A549 (cell line): ENCODE data around the gene LACTBL1. TPM values are rescaled to one million over a fixed set of nuclear protein-coding genes. Genes with fewer than 3 reads are reported as not detected.

Source experiments
- ATAC-seq, 2 experiments: fragments of 200-7000 bp in 1 of 2; fragments of >200 bp in 1 of 2; cut with Nextera tagmentation in 1 of 2; cut with Tn5 transposase in 1 of 2; 3 replicates each; pipeline versions ENCODE4 v1.8.0 to v1.9.1; 2018 to 2020; ENCODE audit warnings: mild to moderate bottlenecking in 1 of 2, moderate library complexity in 1 of 2
- CTCF ChIA-PET: fragments of 300-600 bp; sonication (Branson Sonifier 250); formaldehyde crosslinking; extraction: SDS; loops from one replicate; lab custom pipeline; 2021; ENCODE audit warnings: antibody characterized with exemption, inconsistent platforms; lab: Yijun Ruan, JAX
- POLR2A ChIA-PET: fragments of 350-600 bp; formaldehyde crosslinking; extraction: SDS; loops from one replicate; lab custom pipeline; 2021; ENCODE audit warnings: antibody characterized with exemption, inconsistent platforms; lab: Yijun Ruan, JAX
- DNase-seq, 2 experiments: peaks; one replicate each; pipeline versions ENCODE4 v3.0.0 to v3.0.0-alpha.2; 2011 to 2016; ENCODE audit warnings: low read depth in 1 of 2, low spot score in 1 of 2
- FAIRE-seq: peaks from 2 replicates; lab custom pipeline; 2011; peaks lifted over from hg19 to GRCh38; lab: Jason Lieb, UNC
- H3K27ac ChIP-seq, 2 experiments: fragments of >200 bp; sonication (Bioruptor Twin); formaldehyde crosslinking; 3 replicates each; pipeline ENCODE4 v1.5.1; 2016 to 2017
- H3K4me1 ChIP-seq: fragments of >200 bp; sonication (Bioruptor Twin); formaldehyde crosslinking; 3 replicates; pipeline ENCODE4 v1.6.1; 2016
- H3K4me2 ChIP-seq: fragments of >200 bp; sonication (Bioruptor Twin); formaldehyde crosslinking; 3 replicates; pipeline ENCODE4 v1.6.1; 2016
- H3K4me3 ChIP-seq: fragments of >200 bp; sonication (Bioruptor Twin); formaldehyde crosslinking; 3 replicates; pipeline ENCODE4 v1.5.1; 2016
- H3K9me3 ChIP-seq: fragments of >200 bp; sonication (Bioruptor Twin); formaldehyde crosslinking; 3 replicates; pipeline ENCODE4 v1.6.1; 2016
- CHD4 ChIP-seq: fragments of 200-600 bp; sonication (generic); IDR thresholded peaks from 2 replicates; pipeline ENCODE4 v1.6.1; 2016; ENCODE audit warnings: antibody characterized with exemption, mild to moderate bottlenecking, borderline replicate concordance
- EHMT2 ChIP-seq: fragments of 200-600 bp; sonication (generic); IDR thresholded peaks from 2 replicates; pipeline ENCODE4 v1.6.1; 2016; ENCODE audit warnings: antibody characterized with exemption, low read depth, mild to moderate bottlenecking, moderate library complexity
- GATA3 ChIP-seq: IDR thresholded peaks from 2 replicates; pipeline ENCODE4 v1.6.1; 2012; ENCODE audit warnings: borderline replicate concordance
- HES2 ChIP-seq: fragments of >200 bp; sonication (Bioruptor Twin); formaldehyde crosslinking; IDR thresholded peaks from 2 replicates; pipeline ENCODE4 v1.6.1; 2016
- HOXA7 ChIP-seq: fragments of 250-450 bp; sonication (Bioruptor Pico); IDR thresholded peaks from 2 replicates; pipeline ENCODE4 v1.5.0; 2020; ENCODE audit warnings: mild to moderate bottlenecking, moderate library complexity
- JUNB ChIP-seq: fragments of >200 bp; sonication (Bioruptor Twin); formaldehyde crosslinking; IDR thresholded peaks from 2 replicates; pipeline ENCODE4 v1.6.1; 2016
- MAFK ChIP-seq: fragments of 450-650 bp; IDR thresholded peaks from 2 replicates; pipeline ENCODE4 v1.6.1; 2014; ENCODE audit not compliant: partially characterized antibody
- NFE2L2 ChIP-seq: fragments of 150-350 bp; conservative IDR thresholded peaks from 2 replicates; pipeline ENCODE4 v1.6.1; 2014; ENCODE audit warnings: low read length
- NPAS2 ChIP-seq: fragments of 250-450 bp; sonication (Bioruptor Pico); IDR thresholded peaks from 2 replicates; pipeline ENCODE4 v1.8.0; 2022; ENCODE audit warnings: mild to moderate bottlenecking, moderate library complexity, borderline replicate concordance
- PHF8 ChIP-seq: fragments of 200-600 bp; sonication (generic); IDR thresholded peaks from 2 replicates; pipeline ENCODE4 v1.6.1; 2016; ENCODE audit warnings: low read depth, mild to moderate bottlenecking, antibody characterized with exemption, moderate library complexity, borderline replicate concordance
- POLR2A ChIP-seq: IDR thresholded peaks from 2 replicates; pipeline ENCODE4 v1.6.1; 2012; ENCODE audit warnings: mild to moderate bottlenecking, low read length
- RCOR1 ChIP-seq: fragments of 150-350 bp; IDR thresholded peaks from 2 replicates; pipeline ENCODE4 v1.6.1; 2014; ENCODE audit warnings: antibody characterized with exemption, low read length, low read depth
- RFX5 ChIP-seq: fragments of 450-650 bp; IDR thresholded peaks from 2 replicates; pipeline ENCODE4 v1.7.1; 2014; ENCODE audit warnings: antibody characterized with exemption, mild to moderate bottlenecking, moderate library complexity
- RNF2 ChIP-seq: fragments of 200-600 bp; sonication (generic); IDR thresholded peaks from 2 replicates; pipeline ENCODE4 v1.6.1; 2016; ENCODE audit warnings: low read depth, mild to moderate bottlenecking, antibody characterized with exemption, moderate library complexity, borderline replicate concordance
- SREBF2 ChIP-seq: fragments of 450-650 bp; IDR thresholded peaks from 2 replicates; pipeline ENCODE4 v1.6.1; 2014; ENCODE audit warnings: mild to moderate bottlenecking, moderate library complexity
- USF2 ChIP-seq: fragments of 450-650 bp; IDR thresholded peaks from 2 replicates; pipeline ENCODE4 v1.6.1; 2014; ENCODE audit warnings: antibody characterized with exemption
- ZC3H11A ChIP-seq: fragments of 450-650 bp; IDR thresholded peaks from 2 replicates; pipeline ENCODE4 v1.6.1; 2014; ENCODE audit warnings: antibody characterized with exemption, mild to moderate bottlenecking
- ZFP36 ChIP-seq: fragments of 450-650 bp; IDR thresholded peaks from 2 replicates; pipeline ENCODE4 v1.6.1; 2014; ENCODE audit warnings: borderline replicate concordance; ENCODE audit not compliant: partially characterized antibody
- WGBS: methylation state at CpG from one replicate; pipeline ENCODE4 v1.1.6; 2017; ENCODE audit errors: missing lambda C conversion rate; 5-methylcytosine and 5-hydroxymethylcytosine counted together
- polyA minus RNA-seq: library from RNA; depleted of rRNA, polyadenylated mRNA; stranded (reverse); fragments of >200 nt; gene quantifications from 2 replicates; pipeline ENCODE4 v1.2.3, GENCODE V29; 2011; rRNA and poly(A)+ RNA removed
- polyA plus RNA-seq, 4 experiments: library from polyadenylated mRNA; depleted of rRNA in 3 of 4; stranded (reverse); fragments of >200 nt; fragmentation: RNase III in 1 of 4; extraction: RNeasy Plus Mini Kit Qiagen cat#74134 plus additional on column Dnase treatment in 1 of 4; gene quantifications; 2 replicates in 3 of 4; 3 replicates in 1 of 4; pipeline ENCODE4 v1.2.3, GENCODE V29; 2011 to 2017
- TF ChIP-seq, protein P1 (sequence below): fragments of >200 bp; sonication (Bioruptor Twin); formaldehyde crosslinking; IDR thresholded peaks from 3 replicates; pipeline ENCODE4 v1.6.1; 2016
- TF ChIP-seq, protein P2 (sequence below): fragments of 150-350 bp; IDR thresholded peaks from 2 replicates; pipeline ENCODE4 v1.6.1; 2014; ENCODE audit warnings: low read depth, mild to moderate bottlenecking, low read length
- TF ChIP-seq, protein P3 (sequence below): IDR thresholded peaks from 2 replicates; pipeline ENCODE4 v1.6.1; 2012
- TF ChIP-seq, protein P4 (sequence below): fragments of 250-450 bp; sonication (Bioruptor Pico); IDR thresholded peaks from 2 replicates; pipeline ENCODE4 v1.5.0; 2021; ENCODE audit warnings: mild to moderate bottlenecking, moderate library complexity, borderline replicate concordance
- TF ChIP-seq, protein P5 (sequence below): fragments of >200 bp; sonication (Bioruptor Twin); formaldehyde crosslinking; IDR thresholded peaks from 3 replicates; pipeline ENCODE4 v1.5.1; 2016

LACTBL1 gene, protein sequence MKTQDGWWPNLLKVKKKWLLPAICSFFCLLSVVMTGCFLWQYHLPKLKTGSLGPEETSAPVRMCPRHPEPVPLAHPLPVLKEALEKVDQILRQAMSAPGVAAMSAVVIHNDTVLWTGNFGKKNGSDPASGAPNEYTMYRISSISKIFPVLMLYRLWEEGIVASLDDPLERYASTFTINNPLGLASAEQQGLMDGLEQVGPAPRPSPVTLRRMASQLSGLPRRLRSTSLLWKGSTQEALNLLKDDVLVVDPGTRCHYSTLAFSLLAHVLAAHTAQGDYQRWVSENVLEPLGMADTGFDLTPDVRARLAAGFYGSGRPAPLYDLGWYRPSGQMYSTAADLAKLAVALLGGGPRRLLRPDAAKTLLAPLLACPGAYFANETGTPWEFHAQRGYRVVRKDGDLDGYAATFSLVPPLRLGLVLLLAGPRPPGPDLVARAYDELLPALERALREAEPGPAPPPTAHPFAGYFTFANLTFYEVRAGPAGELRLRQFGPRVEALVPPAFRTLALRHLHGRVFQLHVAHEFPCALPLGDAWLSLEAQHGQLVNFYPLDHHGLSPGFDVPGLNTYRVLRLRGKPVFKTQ
- not detected in 2 replicates for polyA plus RNA-seq (2011; rRNA removed)
- polyA plus RNA-seq (2012; cell fraction: cytosol; rRNA removed): not detected in 2 replicates
- polyA plus RNA-seq (2012; cell fraction: nucleus; rRNA removed): not detected in 2 replicates
- polyA plus RNA-seq (2017; fragmentation: RNase III; extraction: RNeasy Plus Mini Kit Qiagen cat#74134 plus additional on column Dnase treatment): not detected in 3 replicates
- polyA minus RNA-seq: not detected in 2 replicates

- Histone ChIP-seq H3K4me2 (no peak within 1 kb of the TSS), H3K9me3 (no peaks in the 10 kb centered on the region), H3K27ac (no peak within 1 kb of the TSS), H3K4me1 (peaks cover 8% of the 10 kb centered on the region; the same call in 2 of the 3 replicates), H3K4me3 (no peak within 1 kb of the TSS)
- WGBS: 80% methylated on average over 1 of the region's 5 CpGs
- no peak for FAIRE-seq
- DNase-seq: no peak
- TF ChIP-seq POLR2A: no peak
- TF ChIP-seq ZFP36: no peak
- TF ChIP-seq, protein P1, sequence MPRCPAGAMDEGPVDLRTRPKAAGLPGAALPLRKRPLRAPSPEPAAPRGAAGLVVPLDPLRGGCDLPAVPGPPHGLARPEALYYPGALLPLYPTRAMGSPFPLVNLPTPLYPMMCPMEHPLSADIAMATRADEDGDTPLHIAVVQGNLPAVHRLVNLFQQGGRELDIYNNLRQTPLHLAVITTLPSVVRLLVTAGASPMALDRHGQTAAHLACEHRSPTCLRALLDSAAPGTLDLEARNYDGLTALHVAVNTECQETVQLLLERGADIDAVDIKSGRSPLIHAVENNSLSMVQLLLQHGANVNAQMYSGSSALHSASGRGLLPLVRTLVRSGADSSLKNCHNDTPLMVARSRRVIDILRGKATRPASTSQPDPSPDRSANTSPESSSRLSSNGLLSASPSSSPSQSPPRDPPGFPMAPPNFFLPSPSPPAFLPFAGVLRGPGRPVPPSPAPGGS: no peak
- TF ChIP-seq RFX5: no peak
- TF ChIP-seq, protein P2, sequence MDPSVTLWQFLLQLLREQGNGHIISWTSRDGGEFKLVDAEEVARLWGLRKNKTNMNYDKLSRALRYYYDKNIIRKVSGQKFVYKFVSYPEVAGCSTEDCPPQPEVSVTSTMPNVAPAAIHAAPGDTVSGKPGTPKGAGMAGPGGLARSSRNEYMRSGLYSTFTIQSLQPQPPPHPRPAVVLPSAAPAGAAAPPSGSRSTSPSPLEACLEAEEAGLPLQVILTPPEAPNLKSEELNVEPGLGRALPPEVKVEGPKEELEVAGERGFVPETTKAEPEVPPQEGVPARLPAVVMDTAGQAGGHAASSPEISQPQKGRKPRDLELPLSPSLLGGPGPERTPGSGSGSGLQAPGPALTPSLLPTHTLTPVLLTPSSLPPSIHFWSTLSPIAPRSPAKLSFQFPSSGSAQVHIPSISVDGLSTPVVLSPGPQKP: no peak
- no peak for TF ChIP-seq HOXA7
- no peak for TF ChIP-seq EHMT2
- TF ChIP-seq, protein P3, sequence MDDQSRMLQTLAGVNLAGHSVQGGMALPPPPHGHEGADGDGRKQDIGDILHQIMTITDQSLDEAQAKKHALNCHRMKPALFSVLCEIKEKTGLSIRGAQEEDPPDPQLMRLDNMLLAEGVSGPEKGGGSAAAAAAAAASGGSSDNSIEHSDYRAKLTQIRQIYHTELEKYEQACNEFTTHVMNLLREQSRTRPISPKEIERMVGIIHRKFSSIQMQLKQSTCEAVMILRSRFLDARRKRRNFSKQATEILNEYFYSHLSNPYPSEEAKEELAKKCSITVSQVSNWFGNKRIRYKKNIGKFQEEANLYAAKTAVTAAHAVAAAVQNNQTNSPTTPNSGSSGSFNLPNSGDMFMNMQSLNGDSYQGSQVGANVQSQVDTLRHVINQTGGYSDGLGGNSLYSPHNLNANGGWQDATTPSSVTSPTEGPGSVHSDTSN: no peak
- TF ChIP-seq USF2: no peak
- TF ChIP-seq NPAS2 (CRISPR knock-in tag): no peak
- TF ChIP-seq PHF8: no peak
- no peak for TF ChIP-seq NFE2L2
- TF ChIP-seq HES2: no peak
- TF ChIP-seq MAFK: no peak
- POLR2A ChIA-PET: no interaction called here
- CTCF ChIA-PET: interaction anchor here (0.9 to 4.6 kb wide), 5 partner anchors 9 to 303 kb away, joined by 3 to 22 read pairs (median 3); no protein-coding TSS in a partner anchor
- ATAC-seq: no peak
Observed at GRCh38 chr1:22972760-22973159, at the start of gene LACTBL1. Gene LACTBL1 (minus strand): TSS chr1:22972866. CDS start chr1:22972316, 550 bp downstream.

GRCh38 chr1:23021834-23022233 is 49.2 kb upstream of the LACTBL1 start:
- DNase-seq (no peak), ATAC-seq (no peak), FAIRE-seq (no peak)
- WGBS: 86% methylated on average over 2 of the region's 2 CpGs
- Histone ChIP-seq H3K4me1 (peaks cover 8% of the 10 kb centered on the region), H3K4me3 (no peak overlapping the region), H3K9me3 (0 out of 3 replicates have a peak, but pooled peaks cover 2% of the 10 kb centered on the region), H3K27ac (no peak overlapping the region), H3K4me2 (no peak overlapping the region)
- ChIA-PET CTCF (no interaction called here), POLR2A (no interaction called here)
- TF ChIP-seq, protein P3: no peak
- TF ChIP-seq, protein P4, sequence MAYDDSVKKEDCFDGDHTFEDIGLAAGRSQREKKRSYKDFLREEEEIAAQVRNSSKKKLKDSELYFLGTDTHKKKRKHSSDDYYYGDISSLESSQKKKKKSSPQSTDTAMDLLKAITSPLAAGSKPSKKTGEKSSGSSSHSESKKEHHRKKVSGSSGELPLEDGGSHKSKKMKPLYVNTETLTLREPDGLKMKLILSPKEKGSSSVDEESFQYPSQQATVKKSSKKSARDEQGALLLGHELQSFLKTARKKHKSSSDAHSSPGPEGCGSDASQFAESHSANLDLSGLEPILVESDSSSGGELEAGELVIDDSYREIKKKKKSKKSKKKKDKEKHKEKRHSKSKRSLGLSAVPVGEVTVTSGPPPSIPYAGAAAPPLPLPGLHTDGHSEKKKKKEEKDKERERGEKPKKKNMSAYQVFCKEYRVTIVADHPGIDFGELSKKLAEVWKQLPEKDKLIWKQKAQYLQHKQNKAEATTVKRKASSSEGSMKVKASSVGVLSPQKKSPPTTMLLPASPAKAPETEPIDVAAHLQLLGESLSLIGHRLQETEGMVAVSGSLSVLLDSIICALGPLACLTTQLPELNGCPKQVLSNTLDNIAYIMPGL (CRISPR knock-in tag): no peak
- no peak for TF ChIP-seq HOXA7
- TF ChIP-seq RNF2: no peak
- no peak for TF ChIP-seq ZFP36
- TF ChIP-seq GATA3: no peak
- no peak for TF ChIP-seq RFX5
- TF ChIP-seq CHD4: no peak
- no peak for TF ChIP-seq RCOR1
- no peak for TF ChIP-seq SREBF2
- TF ChIP-seq ZC3H11A: no peak
- TF ChIP-seq, protein P5, sequence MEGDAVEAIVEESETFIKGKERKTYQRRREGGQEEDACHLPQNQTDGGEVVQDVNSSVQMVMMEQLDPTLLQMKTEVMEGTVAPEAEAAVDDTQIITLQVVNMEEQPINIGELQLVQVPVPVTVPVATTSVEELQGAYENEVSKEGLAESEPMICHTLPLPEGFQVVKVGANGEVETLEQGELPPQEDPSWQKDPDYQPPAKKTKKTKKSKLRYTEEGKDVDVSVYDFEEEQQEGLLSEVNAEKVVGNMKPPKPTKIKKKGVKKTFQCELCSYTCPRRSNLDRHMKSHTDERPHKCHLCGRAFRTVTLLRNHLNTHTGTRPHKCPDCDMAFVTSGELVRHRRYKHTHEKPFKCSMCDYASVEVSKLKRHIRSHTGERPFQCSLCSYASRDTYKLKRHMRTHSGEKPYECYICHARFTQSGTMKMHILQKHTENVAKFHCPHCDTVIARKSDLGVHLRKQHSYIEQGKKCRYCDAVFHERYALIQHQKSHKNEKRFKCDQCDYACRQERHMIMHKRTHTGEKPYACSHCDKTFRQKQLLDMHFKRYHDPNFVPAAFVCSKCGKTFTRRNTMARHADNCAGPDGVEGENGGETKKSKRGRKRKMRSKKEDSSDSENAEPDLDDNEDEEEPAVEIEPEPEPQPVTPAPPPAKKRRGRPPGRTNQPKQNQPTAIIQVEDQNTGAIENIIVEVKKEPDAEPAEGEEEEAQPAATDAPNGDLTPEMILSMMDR: no peak
- TF ChIP-seq JUNB: no peak
